Measurements from ENCODE around the gene CCDC192.

CCDC192 gene

DNA sequence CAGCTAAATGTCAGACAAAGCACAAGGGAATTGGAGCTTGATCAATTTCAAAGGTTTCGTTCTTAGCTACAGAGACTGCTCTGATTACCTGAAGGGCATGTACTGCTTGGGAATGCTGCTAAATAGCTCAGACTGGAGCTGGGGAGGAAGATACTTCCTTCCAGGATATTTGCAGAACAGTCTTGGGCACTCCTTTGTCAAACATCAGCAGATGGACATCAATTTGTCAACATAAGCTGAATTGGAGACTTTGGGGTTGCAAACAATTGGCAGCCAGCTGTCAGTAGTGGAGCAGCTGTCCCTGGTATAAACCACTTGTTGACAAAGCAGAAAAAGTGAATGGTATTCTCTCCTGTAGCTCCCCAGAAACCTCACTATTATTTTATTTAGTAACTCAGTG, 182.0 kb downstream of the CCDC192 start:
- DNase-seq (ENCODE audit: low spot score): no peak

DNA sequence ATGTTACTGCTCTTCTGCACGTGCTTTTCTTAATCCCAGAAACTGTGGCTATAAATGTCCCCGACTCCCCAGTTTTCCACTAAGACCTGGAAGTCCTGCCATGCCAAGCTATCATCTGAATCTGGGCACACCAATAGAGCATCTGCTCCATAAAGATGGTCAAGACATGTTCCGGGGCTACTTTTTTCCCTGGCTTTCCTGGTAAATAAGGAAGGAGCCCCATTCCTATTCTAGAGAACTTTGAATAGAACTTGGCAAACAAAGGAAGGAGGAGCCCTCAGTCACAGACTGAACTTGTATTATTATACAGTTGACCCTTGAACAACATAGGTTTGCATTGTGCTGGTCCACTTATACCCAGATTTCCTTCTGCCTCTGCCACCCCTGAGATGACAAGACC, 182.9 kb downstream of the CCDC192 start:
- no peak for DNase-seq (ENCODE audit: low spot score)

DNA sequence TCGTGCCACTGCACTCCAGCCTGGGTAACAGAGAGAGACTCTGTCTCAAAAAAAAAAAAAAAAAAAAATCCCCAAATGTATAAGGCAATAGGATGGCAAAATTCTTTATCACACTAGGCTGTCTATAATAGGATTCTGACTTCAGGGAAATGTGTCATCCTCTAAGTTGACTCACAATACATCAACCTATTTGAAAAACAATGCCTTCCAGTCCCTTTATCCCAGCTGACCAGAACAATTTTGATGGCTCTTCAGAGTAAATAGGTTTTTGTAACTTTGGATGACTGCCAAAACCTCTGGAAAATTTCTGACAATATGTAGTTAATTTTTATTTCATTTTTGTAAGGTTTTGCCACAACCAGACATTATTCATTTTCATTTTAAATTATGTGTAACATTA, 184.1 kb downstream of the CCDC192 start:
- no peak for DNase-seq (ENCODE audit: low spot score)

DNA sequence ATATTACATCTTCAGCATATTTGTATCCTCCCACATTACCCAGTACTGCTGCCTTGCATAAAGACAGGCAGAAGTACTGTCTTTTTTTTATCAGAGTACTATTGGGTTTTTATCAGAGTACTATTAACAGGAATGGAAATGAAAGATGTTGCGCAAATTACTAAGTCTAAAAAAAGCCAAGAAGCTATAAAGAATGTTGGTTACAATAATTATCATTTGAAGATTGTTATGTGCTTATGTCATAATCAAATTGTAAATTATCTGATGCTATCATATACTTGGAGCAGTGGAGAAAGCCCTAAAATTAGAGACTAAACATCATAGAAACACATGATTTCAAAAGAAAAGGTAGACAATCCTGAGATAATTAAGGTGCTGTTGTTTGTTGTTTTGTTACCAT, 188.8 kb downstream of the CCDC192 start:
- no peak for DNase-seq (ENCODE audit: low spot score)

DNA sequence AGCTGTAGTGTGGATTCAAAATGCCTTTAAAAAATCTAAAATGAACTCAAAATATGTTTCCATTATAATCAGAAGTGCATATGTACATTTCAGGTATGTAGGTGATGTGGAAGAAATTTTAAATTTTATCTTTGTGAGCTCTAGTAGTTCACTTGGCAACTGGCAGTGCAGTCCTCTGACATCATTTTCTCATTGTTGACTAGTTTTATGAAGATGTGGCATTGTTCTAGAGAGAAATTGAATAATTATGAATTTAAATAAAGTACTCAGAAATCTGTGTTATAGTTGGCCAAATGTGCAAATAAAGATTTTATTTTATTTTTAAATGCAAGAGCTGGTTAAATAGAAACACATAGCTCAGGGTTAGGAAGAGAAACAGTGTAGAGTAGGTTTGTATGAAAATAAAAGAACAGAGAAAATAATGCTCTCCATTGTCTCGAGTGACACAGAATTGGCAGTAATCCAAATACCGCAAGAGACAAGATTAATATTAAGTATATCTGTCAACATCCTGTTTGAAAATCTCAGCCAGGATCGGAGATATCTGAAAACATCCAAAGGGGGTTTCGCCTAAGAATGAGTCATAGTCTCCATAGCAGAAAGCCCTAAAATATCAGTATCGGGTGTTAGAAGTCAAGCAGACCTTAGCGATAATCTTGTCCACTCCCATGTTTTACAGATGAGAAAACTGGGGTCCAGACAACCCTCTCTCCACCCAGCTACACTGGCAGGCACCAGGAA, 189.4 kb downstream of the CCDC192 start:
- DNase-seq (ENCODE audit: low spot score): peak; percentile 75

DNA sequence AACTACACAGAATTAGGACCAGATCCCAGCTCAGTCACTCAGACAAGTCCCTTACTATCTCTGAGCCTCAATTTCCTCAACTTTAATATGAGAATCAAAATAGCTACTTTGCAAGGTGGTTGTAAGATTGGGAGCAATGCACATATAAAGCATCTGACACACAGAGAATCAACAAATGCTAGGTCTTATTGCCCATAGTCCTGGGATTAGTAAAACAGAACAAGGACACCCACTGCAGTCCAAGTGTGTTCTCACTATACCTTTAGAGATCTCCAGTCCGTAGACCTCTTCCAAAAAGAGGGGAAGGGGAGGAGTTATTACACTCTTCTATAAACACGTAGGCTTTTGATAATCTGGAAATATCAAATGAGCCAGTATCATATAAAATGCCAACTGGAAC, 190.0 kb downstream of the CCDC192 start:
- DNase-seq (ENCODE audit: low spot score): no peak

DNA sequence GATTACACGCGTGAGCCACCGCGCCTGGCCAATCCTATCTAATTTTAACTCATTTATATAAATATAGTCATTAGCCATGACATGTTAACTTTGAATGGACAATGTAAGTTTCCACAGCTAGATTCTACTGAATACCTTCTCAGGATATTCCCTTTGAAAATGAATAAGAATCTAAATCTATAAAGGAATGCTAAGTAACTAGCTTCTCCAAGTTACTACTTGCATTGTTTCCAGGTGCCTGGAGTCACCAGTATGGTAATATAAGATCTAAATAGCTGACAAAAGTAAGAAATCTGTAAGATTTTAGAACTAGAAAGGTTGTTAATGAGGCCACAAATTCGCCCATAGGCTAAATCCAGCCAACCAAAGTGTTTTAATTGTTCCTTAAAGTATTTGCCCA, 191.3 kb downstream of the CCDC192 start:
- no peak for DNase-seq (ENCODE audit: low spot score)

DNA sequence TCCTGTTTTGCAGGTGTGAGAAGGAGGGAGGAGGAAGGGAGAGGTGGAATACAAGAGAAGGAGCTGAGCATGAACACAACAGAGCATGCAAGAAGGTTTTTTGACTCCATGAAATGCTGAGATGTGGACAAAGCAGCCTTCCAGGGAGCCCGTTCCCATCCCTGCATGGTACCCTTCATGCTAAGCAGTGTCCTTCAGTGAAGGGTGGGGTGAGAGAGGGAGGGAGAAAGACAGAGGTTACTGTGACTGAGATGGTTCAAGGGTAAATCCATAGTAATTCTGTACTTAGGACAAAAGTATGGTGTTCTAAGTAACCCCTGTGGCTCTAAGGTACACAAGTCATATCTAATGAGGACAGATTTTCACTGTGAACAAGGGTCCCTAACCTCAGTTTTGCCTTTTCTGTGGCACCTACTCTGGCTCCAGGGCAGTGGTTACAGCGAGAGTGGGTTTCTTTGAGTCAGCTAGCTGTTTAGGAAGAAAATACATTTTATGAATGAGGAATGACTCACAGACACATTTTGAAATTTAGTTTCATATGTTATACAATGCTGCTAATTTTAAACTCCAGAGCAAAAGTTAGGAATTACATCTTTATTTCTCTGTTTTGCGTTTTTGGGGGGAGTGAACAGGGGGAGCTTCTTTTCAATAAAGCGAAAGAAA, 195.5 kb downstream of the CCDC192 start:
- no peak for DNase-seq (ENCODE audit: low spot score)

DNA sequence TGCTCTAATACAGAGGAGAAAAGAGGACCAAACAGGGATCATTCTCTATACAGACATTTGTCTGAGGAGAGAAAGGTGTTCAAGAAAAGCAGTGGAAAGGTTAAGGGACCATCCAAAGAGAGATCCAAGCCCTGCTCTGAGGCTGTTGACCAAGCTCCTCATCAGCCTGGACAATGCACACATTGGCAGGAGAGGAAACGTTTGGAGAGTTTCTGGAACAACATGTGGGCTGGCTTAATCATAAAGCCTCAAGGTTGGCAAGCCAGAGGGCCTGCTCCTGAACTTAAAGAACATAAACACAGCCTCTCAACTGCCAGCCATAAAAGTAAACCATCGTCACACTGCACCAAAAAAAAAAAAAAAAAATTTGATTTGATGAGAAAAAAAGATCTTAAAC, 196.0 kb downstream of the CCDC192 start:
- DNase-seq (ENCODE audit: low spot score): no peak

DNA sequence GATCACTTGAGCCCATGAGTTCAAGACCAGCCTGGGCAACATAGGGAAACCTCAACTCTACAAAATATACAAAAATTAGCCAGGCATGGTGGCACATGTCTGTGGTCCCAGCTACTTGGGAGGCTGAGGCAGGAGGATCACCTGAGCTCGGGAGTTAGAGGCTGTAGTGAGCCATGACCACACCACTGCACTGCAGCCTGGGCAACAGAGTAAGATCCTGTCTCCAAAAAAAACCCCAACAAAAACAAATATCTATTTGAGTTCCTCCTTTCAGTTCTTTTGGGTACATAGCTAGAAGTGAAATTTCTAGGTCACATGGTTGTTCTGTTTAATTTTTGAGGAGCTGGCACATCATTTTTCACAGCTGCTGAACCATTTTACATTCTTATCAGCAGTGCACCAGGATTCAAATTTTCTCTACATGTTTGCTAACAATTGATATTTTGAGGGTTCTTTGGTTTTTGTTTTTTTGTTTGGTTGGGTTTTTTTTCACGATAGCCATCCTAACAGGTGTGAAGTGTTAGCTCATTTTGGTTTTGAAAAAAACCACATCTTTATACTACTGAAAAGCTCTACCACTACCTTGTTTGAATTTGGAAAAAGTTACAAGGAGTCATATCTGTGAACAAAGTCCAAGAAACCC, 203.5 kb downstream of the CCDC192 start:
- DNase-seq (ENCODE audit: low spot score): no peak

DNA sequence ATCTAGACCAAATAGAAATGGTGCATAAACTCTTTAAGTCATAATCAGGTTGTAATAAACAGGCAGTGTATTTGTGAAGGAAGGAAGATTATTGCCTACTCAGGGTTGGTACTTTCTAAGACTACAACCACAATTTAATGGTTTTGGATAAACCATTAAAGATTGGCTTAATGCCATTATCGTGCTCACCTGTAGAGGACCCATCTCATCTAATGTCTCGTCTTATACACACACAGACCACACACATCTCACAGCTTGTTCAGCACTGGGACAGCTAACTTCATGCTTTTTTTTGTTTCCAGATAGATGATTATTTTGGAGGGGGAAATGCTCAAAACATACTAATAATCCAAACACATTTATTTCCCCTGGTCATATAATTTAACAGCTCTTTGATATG, 204.7 kb downstream of the CCDC192 start:
- DNase-seq (ENCODE audit: low spot score): no peak

DNA sequence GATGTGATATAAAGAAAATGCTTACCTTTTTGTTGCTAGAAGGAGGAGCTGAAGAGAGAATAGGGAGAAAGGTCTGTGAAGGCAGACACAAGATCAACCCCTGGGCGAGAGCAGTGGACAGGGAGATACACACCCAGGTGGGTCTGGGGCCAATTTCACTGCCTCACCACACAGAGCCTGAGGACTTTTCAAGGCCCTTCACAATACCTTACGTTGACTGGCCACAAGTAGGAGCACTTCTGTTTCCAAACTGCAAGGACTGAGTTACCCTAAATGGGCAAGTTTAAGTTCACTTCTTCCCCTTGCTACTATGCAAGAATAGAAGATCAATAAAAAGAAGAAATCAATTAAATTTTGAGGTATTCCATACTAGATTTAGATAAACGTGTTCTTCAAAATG, 205.9 kb downstream of the CCDC192 start:
- DNase-seq (ENCODE audit: low spot score): no peak

DNA sequence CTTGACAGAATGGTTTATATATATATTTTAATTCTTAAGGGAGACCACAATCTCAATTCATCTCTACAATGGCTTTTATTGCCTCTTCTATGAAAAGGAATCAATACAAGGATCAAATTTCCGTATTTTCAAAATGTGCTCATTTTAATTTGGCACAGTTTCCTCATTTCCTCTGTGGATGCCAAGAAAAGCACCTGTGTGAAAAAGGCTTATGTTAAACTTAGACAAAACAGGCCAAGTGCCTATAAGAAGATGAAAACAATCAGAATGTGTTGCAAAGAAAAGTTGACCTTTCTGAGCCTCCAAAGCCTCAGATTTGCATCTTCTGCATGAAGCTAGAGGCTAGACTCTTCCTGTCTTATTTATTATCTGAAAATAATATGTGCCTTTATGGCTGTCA, 206.6 kb downstream of the CCDC192 start:
- DNase-seq (ENCODE audit: low spot score): no peak

DNA sequence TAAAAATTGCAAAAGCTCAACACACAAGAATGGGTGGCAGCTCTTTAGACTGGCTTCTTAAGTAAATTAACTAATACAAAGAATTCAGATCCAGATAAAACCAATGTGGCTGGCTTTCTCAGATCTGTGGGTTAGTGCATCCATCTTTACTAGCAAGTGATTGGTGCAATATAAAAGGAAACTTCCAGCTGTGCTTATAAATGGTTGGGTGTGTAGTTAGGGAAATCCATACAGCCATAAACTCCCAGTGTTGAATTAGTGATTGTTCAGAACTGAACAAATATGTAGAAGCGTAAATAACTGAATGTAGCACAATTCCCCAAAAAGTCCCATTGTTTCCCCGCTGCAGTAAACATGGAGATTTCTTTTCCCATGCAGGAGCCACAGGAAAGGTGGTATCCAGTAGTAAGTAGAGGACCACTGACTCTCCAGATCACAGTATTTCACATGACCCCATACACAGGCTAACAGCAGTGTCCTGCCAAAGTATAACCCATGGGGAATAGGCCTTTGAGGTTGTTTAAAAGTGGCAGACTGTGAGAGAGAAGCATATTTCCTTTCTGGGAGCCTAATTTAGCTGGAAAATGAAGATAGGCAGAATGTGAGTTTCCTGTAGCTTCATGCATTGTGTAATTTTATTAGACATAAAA, 207.2 kb downstream of the CCDC192 start:
- no peak for DNase-seq (ENCODE audit: low spot score)

DNA sequence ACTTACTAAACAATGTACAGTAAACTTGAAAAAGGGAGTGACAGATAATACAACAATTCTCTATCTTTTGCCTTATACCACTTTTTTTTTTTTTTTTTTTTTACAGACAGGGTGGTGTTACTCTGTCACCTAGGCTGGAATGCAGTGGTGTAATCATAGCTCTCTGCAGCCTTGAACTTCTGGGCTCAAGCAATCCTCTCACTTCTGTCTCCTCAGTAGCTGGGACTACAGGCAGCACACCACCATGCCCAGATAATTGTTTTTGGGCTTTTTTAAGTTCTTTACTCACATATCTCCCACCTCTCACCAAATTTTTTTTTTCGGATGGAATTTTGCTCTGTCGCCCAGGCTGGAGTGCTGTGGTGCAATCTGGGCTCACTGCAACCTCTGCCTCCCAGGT, 208.4 kb downstream of the CCDC192 start:
- no peak for DNase-seq (ENCODE audit: low spot score)

DNA sequence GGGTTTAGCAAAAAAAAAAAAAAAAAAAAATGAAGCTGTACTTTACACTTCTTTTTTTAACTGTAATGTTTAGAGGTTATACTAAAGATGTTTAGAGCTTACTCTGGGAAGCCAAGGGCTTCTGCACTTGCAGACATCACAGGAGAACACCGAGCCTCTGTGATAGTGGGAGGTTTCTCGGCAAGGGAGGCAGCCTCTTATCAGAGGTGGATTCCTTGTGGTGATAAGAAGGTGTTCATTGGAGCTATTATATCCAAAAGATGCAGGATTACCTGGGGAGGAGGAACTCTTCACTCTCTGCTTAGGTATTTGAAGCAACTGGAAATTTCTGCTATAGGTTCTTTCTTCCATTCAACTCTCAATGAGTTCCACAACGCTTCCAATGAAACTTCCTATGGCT, 209.2 kb downstream of the CCDC192 start:
- DNase-seq (ENCODE audit: low spot score): no peak

DNA sequence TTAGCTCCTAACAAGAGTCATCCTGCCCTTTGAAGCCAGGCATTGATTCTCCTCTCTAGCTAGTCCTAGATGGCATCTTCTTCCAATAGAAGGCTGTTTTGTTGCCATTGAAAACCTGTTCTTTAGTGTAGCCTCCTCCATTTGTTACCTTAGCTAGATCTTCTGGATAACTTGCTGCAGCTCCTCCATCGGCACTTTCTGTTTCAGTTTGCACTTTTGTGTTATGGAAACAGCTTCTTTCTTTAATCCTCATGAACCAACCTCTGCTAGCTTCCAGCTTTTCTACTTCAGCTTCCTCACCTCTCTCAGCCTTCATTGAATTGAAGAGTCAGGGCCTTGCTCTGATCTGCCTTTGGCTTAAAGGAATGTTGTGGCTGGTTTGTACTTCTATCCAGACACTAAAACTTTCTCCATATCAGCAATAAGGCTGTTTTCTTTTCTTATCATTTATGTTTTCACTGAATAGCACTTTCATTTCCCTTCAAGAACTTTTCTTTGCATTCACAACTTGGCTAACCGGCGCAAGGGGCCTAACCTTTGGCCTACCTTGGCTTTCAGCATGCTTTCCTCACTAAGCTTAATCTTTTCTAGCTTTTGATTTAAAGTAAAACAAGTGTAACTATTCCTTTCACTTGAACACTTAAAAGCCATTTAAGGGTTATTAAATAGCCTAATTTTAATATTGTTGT, 213.8 kb downstream of the CCDC192 start:
- DNase-seq (ENCODE audit: low spot score): no peak

DNA sequence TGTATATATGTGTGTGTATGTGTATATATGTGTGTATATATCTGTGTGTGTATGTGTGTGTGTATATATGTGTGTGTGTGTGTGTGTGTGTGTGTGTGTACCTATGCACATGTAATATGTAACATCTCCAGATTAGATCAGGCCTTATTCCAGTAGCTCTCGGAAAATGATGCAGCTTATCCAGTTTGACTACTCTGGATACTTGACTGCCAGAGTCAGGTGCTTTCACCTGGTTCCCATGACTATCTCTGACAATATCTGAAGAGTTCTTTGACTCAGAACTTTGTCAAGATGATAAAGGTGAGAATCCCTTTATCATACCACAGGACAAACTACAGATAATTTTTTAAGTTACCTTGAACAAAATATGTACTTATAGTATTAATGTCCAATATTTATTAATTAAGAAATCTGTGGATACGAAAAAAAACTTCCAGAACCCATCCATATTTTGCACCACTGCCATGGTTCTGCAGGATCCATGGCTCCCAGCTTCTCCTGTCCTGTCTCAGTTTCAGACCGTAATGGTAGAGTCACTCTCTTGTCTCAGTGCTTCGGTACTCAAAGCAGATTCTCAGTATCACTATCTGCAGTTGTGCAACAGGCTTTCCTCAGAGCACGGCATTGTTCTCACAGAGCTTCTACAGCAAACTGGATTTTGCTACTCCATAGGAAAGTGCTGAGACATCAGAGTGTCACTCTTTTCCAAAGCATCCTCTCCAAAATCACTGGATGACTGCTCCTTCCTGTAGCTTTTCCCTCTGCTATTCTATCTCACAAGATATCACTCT, 216.0 kb downstream of the CCDC192 start:
- DNase-seq (ENCODE audit: low spot score): no peak

DNA sequence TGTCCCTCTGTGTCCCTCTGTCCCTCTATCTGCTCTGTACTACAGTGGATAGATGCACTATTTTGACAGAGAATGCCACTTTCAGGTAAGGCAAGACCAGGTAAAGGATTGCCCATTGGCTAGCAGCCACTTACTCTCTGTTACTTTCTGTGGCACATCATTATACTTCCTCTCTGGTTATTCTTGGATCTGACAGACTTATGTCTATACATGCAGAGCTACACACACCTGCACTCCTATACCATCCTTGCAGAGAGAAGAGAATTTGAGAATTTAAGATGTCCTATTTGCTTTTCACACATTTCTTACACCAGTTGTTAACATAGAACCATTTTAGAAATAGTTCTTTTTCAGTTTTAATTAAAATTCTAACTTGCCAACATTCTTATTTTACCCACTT, 216.6 kb downstream of the CCDC192 start:
- no peak for DNase-seq (ENCODE audit: low spot score)

DNA sequence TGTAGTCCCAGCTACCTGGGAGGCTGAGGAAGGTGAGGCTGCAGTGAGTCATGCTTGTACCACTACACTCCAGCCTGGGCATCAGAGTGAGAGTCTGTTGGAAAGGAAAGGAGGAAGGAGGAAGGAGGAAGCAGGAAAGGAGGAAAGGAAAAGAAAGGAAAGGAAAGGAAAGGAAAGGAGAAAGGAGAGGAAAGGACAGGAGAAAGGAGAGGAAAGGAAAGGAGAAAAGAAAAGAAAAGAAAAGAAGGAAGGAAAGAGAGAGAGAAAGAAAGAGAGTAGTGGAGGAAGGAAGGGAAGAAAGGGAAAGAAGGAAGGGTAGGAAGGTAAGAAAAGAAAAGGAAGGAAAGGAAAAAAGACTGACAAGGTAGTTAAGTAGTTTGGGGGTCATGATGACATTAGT, 217.7 kb downstream of the CCDC192 start:
- DNase-seq (ENCODE audit: low spot score): no peak

DNA sequence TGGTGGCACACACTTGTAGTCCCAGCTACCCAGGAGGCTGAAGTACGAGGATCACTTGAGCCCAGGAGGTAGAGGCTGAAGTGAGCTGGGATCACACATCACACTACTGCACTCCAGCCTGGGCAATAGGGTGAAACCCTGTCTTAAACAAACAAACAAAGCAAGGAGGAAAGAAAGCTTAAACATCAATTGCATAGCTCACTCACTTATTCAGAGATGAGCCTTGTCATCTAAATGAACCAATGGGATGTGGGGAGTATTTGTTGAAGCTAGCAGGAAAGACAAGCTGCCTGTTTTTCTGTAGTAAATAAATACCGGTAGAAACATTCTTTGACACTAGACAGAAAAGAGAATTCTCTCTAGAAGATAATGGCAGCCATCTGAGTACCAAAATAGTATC, 219.4 kb downstream of the CCDC192 start:
- DNase-seq (ENCODE audit: low spot score): no peak
